Choroid plexus epithelial cell (primary cell): ENCODE data around the gene TMEM181.
"Not testable (repeated sequence)": the region's sequence is repeated elsewhere in the genome, so short reads cannot be mapped to it uniquely, and the experiment has no call there.

Source experiments
- DNase-seq: peaks from one replicate; pipeline ENCODE4 v3.0.0-alpha.2; 2010; ENCODE audit warnings: low read depth
- H3K4me3 ChIP-seq: 2 replicates; pipeline ENCODE4 v1.5.1; 2011; ENCODE audit warnings: low read depth, mild to moderate bottlenecking, control low read depth, low read length, moderate library complexity
- CTCF ChIP-seq: conservative IDR thresholded peaks from 2 replicates; pipeline ENCODE4 v1.5.1; 2011; ENCODE audit warnings: low read depth, mild to moderate bottlenecking, control low read depth, inconsistent platforms, low read length, moderate library complexity

The TMEM181 gene

GRCh38 chr6:158545043-158545966 lies 14.6 kb upstream of the TMEM181 start:
- H3K4me3 ChIP-seq, result no peak overlapping the region
- no peak for TF ChIP-seq CTCF
- DNase-seq, result no peak

DNA sequence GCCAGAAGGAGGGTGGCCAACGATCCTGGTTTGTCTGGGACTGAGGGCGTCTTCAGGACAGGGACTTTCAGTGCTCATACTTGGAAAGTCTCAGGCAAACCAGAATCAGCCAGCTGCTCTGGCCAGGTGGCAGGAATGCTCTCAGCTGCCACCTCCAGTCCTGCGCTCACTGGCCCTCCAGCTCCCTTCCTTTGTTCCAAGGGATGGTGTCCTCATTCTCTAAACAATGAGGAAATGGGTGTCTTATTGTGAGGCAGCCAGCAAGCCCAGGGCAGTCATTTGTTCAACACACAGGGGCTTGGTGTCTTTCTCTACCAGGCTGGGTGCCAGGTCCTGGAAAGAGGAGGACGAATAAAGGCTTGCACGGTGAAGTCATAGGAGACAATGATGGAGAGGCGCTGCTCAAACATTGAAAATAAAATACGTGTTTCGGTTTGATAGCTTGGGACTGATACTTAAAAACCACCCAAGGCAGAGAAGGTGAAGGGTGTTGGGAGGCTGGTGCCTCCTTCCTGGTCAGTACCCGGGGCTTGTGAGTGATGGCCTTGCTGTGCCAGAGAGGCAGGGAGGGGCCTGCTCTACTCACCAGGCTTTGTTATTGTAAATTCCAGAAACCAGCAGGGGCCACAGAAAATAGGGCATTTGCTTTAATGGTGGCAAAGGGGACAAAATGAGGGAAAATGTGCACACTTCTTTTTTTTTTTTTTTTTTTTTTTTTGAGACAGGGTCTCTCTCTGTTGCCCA lies 11.3 kb upstream of the TMEM181 start:
- no peak for DNase-seq
- H3K4me3 ChIP-seq, result no peak overlapping the region
- TF ChIP-seq CTCF, result no peak

- TF ChIP-seq CTCF, result no peak
- H3K4me3 ChIP-seq, result no peak overlapping the region
- DNase-seq, result no peak
Observed at GRCh38 chr6:158552055-158552795, 7.7 kb upstream of the TMEM181 start.

DNA sequence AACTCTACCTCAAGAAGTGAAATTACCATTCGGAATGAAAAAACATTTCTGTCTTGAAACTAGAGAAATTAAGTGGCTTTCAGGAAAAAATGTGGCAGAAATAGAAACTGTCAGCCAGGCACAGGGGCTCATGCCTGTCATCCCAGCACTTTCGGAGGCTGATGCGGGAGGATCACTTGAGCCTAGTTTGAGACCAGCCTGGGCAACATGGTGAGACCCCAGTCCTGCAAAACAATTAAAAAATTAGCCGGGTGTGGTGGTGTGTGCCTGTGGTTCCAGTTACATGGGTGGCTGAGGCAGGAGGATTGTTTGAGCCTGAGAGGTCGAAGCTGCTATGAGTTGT lies 7.1 kb upstream of the TMEM181 start:
- no peak for TF ChIP-seq CTCF
- DNase-seq, result no peak

GRCh38 chr6:158554611-158555361 lies 5.1 kb upstream of the TMEM181 start:
- no peak overlapping the region for H3K4me3 ChIP-seq
- DNase-seq, result no peak
- TF ChIP-seq CTCF, result no peak

More for the DNA sequence above, 7.1 kb upstream of the TMEM181 start:
- no peak overlapping the region for H3K4me3 ChIP-seq

- TF ChIP-seq CTCF, result no peak
- H3K4me3 ChIP-seq, result no peak overlapping the region
Observed at GRCh38 chr6:158556113-158556512, 3.8 kb upstream of the TMEM181 start.

GRCh38 chr6:158557110-158557509 lies 2.8 kb upstream of the TMEM181 start:
- not testable (repeated sequence) for H3K4me3 ChIP-seq, DNase-seq

More at GRCh38 chr6:158556113-158556512, 3.8 kb upstream of the TMEM181 start:
- no peak for DNase-seq
